NCI-H2171 treated with DMSO at 0.1 percent for 48 hours (cell line): ENCODE measurements around the gene SIRT2.
"Not testable (repeated sequence)": the region's sequence is repeated elsewhere in the genome, so short reads cannot be mapped to it uniquely, and the experiment has no call there.

Experiments
- DNase-seq: peaks from one replicate; lab custom pipeline; 2025; lab: John Stamatoyannopoulos, UW

SIRT2 gene

DNA sequence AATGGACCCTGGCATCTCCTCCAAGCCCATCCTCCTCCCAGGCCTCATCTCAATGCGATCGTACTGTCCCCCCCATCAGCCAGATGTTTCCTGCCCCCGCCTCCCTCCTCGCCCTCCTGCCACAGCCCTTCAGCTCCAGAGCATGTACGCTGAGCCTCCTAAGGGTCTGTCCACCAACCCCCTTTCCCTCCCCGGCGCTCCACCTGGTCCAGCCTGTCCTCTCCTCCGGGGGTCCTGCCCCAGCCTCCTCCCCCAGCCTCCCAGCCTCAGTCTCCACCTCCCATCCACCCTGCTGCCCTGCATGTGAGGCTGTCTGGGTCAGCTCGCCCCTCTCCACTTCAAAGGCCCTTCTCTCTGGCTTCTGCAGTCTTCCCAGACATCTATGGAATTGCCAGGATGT, 4.5 kb downstream of the SIRT2 start:
- DNase-seq, result no peak

DNA sequence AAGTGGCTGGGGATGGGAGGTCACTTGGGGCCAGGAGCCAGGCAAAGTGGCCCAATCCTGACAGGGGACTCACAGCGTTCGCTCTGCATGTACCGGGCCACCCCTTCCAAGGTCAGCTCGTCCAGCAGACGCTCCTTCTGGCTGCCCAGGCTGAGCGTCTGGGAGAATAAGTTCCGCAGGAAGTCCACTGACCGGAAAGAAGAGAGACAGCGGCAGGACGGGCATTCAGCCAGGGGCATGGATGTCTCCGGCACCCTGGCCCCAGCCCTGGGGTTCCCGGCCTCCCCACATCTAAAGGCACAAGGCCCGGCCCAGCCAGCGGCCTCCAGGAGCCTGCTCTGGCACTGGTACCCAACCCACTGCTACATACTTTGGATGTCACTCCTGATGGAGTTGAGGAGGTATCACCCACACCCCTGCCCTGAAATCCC, 6.1 kb downstream of the SIRT2 start:
- no peak for DNase-seq

DNA sequence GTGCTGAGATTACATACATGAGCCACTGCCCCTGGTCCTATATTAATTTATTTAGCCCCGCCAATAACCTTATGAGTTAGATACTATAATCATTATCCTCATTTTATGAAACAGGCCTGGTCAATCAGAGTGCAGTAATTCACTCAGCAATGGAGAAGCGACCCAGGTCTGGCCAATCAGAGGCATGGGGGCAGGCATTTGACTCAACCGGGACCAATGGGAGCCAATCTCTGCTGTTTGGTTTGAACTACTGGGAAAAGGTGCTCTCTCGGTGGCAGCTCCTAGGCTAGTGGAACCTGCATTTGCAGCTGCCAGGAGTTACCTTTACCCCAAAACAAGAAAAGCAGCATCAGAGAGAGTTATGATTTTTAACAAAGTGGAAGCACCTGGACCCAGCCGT, 6.6 kb downstream of the SIRT2 start:
- DNase-seq, result no peak

DNA sequence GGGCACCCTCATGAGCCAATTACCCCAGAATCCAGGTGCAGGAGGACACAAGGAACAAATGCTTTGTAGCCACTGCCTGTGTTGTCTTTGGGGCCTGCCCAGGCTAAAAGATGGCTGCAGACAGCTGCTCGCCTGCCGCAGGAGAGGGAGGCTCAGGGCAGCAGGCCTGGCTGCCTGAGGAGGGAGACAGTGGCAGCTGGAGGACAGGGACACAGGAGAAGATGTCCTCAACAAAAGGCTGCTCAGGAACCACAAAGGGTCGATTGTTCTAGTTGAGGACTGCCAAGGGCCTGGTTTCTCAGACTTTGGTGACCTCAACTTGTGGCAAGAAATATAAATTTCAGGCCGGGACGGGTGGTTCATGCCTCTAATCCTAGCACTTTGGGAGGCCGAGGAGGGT, 7.6 kb downstream of the SIRT2 start:
- no peak for DNase-seq

DNA sequence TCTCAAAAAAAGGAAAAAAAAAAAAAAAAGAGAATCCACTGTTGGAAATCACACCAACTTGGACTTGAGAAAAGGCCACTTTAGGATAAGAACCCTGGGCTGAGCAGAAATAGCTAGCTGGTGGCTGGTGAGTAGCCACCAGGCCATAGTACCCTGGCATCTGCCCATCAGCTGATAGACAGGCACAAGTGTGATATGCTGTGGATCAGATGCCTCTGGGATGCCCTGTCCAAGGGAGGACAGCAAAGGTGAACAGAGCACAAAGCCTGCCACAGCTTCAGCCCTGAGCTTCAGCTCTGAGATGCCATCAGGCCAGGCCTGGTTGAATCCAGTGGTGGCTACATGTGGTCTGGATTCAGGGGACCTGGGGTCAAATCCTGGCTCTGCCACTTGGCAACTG, 8.7 kb downstream of the SIRT2 start:
- DNase-seq, result no peak

DNA sequence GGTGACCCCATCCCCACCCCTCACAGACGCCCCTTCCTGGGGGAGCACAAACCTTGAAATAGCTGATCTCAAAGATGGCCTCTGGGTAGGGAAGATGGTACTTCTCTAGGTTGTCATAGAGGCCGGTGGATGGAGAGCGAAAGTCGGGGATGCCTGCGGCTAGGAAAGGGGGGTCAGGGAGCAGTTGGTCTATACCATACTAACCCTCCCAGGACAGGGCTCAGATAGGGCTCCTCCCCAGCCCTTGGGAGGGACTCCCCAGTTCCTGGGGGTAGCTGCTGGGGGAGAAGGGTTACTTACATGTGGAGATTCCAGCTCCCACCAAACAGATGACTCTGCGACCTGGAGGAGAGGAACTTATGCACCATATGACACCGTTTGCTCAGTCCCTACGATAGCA, 9.6 kb downstream of the SIRT2 start:
- no peak for DNase-seq

DNA sequence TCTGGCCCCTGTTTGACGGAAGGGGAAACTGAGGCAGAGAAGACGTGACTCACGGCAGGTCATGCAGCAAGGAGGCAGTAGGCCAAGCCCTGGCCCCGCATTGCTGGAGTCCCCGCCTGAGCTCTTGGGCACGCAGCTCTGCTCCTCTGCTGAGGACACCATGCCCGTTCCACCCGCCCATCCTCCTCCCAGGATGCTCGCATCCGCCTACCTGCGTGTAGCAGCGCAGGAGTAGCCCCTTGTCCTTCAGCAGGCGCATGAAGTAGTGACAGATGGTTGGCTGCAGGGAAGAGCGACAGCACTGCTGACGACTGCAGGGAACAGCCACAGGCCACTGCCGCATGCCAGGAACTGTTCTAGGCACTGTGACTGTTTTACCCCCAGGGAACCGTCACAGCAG, 10.5 kb downstream of the SIRT2 start:
- DNase-seq, result no peak

DNA sequence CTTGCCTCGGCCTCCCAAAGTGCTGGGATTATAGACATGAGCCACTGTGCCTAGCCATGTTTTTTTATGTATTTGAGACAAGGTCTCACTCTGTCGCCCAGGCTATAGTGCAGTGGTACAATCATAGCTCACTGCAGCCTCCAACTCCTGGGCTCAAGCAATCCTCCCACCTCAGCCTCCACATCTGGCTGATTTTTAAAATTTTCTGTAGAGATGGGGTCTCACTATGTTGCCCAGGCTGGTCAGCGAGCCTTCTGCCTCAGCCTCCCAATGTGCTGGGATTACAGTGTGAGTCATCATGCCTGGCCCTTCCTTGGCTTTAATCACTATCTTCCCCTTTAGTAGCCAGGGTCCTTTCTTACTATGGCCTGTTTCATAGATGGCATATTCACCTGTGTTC, 14.7 kb downstream of the SIRT2 start:
- DNase-seq, result not testable (repeated sequence)

DNA sequence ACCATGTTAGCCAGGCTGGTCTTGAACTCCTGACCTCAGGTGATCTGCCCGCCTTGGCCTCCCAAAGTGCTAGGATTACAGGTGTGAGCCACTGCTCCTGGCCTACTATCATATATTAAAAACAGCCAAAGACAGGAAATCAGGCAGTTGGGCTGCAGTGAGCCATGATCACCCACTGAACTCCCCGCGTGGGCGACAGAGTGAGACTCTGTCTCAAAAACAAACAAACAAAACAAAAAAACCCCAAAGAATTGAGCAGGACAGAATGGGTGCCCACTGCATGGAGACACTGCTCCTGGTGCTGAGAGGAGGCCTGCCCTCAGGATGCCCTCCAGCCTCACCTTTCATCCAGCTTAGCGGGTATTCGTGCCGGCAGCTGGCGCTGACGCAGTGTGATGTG, 16.1 kb downstream of the SIRT2 start:
- no peak for DNase-seq

DNA sequence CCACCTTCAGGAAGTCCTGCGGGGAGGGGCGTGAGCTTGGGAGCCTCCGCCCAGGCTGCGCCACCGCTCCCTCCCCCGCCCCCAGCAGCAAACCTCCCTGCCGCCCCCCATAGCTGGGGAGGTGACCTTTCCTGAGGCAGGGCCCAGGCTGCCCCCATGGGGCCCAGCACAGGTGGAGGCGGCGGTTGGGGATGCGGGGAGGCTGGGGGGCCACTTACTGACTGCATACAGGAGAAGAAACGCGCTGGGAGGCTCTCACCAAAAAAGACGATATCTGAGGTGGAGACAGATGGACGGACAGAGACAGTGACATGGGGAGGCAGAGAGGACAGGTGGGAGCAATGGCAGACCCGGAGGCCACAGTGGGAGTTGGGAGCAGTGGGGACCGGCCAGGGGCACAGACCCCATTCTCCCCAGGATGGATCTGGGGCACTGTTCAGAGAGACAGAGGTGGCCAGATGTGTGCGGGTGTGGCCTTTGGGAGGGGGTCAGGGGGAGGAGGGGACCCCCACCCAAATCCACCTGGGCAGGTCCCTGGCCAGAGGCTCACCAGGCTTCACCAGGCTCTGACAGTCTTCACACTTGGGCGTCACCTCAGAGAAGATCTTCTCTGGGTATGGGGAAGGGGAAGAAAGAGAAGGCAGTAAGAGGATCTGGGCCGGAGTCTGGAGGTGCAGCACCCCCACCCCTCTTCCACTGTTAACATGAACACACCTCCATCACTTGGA, 18.4 kb downstream of the SIRT2 start:
- DNase-seq, result no peak

DNA sequence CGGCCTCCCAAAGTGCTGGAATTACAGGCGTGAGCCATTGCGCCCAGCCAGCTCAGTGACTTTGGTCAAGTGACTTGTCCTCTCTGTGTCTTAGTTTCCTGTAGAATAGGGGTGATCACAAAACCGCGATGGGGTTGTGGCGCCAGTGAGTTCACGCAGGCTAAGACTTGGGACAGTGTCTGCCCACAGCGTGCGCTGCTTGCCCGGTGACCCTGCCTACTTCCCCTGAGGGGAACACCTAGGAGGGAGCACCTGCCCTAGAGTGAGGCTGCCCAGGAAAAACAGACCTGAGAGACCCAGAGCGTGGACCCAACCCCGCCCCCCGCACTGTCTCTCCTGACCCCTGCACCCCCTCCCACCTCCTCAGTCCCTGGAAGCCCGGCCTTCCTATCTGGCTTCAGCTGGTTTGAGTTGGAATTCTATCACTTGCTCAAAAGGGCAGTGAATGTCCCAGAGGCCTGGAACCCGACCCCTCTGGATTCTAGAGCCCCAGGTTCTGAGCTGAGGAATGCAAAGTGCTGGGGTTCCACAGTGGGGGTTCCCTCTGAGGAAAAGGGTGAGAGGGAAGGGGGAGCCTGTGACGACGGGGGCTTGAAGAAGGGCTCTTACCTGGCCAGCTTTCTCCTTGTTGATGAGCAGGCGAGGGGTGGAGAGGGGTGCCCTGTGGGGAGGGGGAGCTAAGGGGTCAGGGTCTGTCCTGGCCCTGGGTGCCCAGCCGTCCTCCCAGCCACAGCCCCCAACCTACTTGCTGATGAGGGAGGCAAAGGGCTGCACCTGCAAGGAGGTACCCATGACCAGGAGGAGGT, 19.1 kb downstream of the SIRT2 start:
- DNase-seq, result no peak

DNA sequence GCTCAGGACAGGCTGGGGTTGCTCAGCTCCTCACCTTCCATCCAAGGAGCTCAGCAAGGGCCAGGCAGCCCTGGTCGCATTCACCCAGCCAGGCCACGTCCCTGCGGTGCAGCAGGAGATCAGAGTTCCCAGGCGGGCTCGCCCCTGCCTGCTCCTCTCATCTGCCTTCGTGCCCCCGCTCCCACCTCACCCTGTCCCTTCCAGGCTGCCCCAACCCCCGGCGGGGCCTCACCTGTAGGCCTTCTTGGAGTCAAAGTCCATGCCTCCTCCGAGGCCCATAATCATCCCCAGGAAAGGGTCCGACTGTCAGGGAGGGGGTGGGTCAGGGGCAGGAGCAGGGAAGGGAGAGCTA, 20.0 kb downstream of the SIRT2 start:
- no peak for DNase-seq

DNA sequence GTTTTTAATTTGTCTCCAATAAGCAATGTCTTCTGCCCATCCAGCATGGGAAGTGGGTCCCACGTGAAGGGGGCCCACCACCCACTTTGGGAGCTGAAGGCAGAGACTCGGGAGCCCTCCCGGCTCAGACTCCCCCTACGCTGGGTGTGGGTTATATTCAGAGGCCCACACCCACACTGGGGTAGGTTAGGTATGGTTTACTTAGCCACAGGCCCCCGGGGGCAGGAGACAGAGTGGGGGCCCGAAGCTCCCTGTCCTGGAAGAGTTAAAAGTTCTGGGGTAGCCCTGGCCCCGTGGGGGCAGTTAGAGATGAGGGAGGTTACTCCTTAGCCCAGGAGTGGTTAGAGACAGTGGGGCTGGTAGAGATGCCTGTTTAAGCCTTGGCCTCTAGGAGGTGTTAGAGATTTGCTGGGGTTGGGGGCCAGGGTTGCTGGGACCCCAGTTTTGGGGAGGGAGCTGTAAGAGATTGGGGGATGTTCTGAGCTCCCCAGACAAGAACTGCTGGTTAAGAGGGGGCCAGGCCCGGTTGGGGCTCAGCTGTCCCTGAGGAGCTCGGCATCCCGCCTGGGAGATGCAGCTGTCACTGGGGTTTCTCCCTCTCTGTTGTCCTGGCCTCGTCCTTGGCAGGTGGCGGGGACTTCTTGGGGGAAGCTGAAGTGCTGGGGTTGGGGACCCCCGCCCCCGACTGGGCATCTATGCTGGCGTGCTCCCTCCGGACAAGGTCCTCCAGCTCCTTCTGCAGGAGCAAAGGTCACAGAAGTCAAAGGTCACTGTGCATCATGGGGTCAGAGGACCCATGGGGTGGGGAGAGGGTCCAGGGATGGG, 20.6 kb downstream of the SIRT2 start:
- no peak for DNase-seq

DNA sequence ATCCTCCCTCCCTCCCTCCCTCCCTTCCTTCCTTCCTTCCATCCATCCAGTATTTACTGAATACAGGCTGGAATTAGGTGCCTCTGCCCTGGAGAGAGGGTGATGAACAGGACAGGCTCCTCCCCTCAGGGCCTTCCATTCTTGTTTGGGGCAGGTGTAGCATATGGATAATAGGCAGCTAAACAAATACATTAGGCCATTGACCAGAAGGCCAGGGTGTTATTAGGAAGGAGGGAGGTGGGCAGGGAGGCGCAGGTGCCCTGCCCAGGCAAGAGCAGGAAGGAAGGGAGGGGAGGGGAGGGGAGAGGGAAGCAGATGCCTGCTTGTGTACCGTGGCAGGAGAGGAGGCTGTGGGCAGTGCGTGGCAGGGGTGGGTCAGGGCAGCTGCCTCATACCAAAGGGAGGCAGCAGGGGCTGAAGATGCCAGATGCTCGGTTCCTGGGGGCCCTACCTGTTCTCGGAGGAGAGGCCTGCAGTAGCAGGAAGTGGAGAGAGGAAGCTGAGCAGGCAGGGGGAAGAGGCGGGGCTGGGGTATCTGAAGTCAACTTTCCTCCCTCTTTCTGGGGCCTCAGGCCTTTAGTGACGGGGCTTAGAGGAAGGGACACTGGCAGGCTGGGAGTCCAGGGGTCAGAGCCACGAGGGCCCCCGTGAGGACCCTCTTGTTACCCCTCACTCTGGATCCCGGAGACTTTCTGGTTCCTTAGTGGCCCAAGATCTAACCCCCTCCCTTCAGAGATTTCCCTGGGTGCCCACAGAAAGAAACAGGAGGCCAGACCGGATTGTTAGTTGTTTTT, 21.4 kb downstream of the SIRT2 start, which contains the start of gene RINL:
Gene RINL, minus strand, starts transcription at position 495 of the 794 bp plus-strand sequence. CDS start 1,533 bp downstream, outside the sequence.
- DNase-seq, result peak; percentile 92

DNA sequence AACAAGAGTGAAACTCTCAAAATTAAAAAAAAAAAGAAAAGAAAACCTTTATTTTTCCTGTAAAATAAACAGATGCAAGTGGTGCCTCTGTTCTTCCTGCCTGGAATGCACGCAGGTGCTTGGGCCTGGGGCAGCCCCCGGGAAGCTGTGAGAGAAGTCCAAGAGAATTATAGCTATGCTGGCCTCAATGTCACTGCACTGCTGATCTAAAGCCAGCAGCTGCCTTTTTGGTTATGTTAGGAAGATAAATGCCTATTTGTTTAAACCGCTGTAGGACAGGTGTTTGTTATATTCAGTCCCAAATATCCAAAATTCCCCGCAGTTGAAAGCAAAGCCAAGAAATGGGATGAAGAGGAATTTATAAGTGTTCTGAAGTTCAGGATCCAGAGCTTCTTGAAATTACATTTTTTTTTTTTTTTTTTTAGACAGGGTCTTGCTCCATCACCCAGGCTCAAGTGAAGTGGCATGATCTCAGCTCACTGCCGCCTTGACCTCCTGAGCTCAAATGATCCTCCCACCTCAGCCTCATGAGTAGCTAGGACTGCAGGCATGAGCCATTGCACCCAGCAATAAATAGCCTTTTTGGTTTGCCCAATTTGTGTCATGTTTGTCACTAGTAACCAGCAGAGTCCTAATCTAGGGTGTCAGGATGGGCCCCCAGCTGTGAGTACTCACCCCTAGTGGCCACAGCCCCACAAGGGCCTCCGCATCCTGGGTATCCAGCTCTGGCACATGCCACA, 23.6 kb downstream of the SIRT2 start:
- no peak for DNase-seq

DNA sequence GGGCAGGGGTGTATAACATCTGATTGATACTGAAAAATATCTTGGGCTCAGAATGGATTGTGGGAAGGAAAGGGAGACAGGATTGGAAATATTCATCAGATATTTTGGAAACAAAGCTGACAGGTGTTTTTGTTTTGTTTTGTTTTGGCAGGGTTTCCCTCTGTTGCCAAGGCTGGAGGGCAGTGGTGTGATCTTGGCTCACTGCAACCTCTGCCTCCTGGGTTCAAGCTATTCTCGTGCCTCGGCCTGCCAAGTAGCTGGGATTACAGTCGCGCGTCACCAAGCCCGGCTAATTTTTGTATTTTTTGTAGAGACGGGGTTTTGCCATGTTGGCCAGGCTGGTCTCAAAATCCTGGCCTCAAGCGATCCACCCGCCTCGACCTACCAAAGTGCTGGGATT, 26.0 kb downstream of the SIRT2 start:
- not testable (repeated sequence) for DNase-seq

DNA sequence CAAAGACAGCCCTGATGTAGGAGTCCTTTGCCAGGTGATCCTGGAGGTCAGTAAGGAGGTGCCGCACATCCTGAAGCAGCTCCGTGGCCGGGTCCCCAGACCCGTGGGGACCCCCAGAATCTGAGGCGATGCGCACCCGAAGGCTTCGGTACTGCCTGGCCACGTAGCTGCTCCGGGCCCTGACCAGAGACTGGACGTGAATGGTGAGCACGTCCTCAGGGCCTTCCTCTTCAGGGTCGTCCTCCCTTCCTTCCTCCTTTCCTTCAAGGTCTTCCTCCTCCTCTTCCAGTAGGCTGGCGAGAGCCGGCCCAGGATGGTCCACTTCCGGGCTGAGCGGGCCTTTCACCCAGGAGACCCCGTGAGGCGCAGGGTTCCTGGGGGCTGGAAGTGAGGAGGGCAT, 28.8 kb downstream of the SIRT2 start:
- DNase-seq, result no peak

DNA sequence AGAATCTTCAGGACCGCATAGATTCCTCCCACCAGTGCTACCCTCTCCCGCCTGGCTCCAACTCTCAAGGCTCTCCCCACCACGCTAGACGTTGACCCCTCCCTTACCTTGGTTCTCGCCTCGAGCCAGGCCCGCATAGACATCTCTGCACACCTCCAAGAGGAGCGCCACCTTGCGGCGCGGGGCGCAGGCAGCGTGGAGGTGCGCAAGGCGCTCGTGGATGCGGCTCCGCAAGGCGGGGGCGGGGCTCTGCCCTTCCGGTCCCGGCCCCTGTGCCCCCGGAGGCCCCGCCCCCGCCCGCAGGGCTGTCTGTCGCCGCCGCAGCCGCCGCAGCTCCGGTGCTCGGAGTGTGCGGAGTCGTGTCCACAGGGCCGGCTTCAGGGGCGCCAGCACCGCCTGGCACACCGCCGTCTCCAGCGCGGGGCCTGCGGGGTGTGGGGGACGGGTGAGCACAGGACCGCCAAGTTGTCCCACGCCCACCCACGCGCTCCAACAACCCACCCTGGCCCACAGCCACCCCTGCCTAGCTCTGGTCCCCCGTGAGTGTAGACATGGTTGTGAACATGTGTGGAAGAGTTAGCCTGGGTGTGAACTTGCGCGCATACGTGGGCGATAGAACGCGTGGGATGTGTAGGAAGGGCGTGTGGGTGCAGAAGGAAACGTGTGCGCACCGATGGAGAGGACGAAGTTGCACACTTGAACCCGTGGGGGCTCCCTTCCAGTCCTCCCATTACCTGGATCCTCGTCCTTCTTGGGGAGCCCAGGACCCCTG, 29.4 kb downstream of the SIRT2 start:
- DNase-seq, result no peak

DNA sequence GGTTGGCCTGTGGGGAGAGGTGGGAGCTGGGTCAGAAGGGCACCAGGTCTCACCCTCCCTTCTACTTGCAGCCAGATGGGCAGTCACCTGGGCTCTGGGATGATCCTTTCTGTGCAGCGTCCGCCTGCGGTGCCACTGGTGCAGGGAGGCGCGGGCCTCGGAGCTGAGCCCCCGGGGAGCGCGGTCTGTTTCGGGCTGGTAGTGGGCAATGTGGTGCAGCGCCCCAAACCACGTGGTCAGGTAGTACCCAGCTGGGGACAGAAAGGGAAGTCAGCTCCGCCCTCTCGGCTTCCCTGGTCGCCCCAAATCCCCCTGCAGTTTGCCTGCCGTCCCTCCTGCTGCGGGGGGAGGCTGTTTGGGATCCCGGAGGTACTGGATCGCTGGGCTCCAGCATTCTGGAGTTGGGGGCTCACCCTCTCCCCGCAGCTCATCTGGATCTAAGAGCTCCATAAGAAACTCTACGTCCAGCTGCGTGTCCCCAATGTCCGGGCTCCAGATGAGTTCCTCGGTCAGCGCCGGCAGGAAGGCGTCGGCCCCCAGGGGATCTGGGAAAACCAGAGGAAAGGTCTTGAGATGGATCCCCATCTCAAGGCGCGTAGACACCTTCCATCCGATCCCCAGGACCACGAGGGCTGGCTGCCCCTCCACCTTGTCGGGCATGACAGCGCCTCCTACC, 30.1 kb downstream of the SIRT2 start:
- DNase-seq, result no peak

DNA sequence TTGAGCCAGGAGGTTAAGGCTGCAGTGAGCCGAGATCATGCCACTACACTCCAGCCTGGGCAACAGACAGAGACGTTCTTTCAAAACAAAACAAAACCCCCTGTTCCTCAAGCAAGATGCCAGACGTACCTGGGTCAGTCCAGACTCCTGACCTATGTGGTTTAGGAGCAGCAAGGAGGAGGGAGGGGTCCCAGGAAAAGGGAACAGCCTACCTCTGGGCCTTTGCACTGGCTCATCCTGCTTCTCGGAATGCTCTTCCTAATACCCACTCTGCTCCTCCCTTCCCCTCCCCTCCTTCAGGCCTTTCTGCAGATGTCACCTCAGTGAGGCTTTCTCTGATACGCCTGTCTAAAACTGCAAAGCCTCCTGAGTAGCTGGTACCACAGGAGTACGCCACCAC, 30.9 kb downstream of the SIRT2 start:
- no peak for DNase-seq
